GM12892 (cell line): ENCODE results near the gene NEUROD4.

ENCODE experiments used
- POLR2A ChIP-seq: IDR thresholded peaks from 2 replicates; pipeline ENCODE4 v1.6.1; 2011; ENCODE audit warnings: low read depth, low read length, control low read depth
- TAF1 ChIP-seq: IDR thresholded peaks from 2 replicates; pipeline ENCODE4 v1.6.1; 2011; ENCODE audit warnings: low read depth, mild to moderate bottlenecking, control low read depth, low read length, borderline replicate concordance

GRCh38 chr12:54970741-54971140 lies 49.0 kb upstream of the NEUROD4 start:
- TF ChIP-seq POLR2A (no peak), TAF1 (no peak)
